ENCODE measurements around the gene MCTP1. TPM values are rescaled to one million over a fixed set of nuclear protein-coding genes. Genes with fewer than 3 reads are reported as not detected.

The MCTP1 gene
- total RNA-seq, 1 experiment from 2014 or later, result 7.5 TPM

GRCh38 chr5:95221234-95221633, 63.7 kb downstream of the MCTP1 start:
- Histone ChIP-seq H3K4me3 (ENCODE audit: low read length) (no peak overlapping the region), H3K27ac (ENCODE audit: low read length) (no peak overlapping the region), H3K4me1 (ENCODE audit: insufficient read depth, low read length) (no peaks in the 10 kb centered on the region), H3K9me2 (replicated peaks; ENCODE audit: low read length) (no peaks in the 10 kb centered on the region), H3K9ac (ENCODE audit: low read length) (no peak overlapping the region), H3K4me2 (ENCODE audit: low read length) (no peak overlapping the region), H2AFZ (ENCODE audit: low read length) (no peak overlapping the region), H3K9me3 (ENCODE audit: low read length) (no peaks in the 10 kb centered on the region), H3K36me3 (ENCODE audit: low read depth, low read length) (no peaks in the 10 kb centered on the region), H4K20me1 (ENCODE audit: low read length) (no peaks in the 10 kb centered on the region), H3K27me3 (ENCODE audit: low read length) (no peaks in the 10 kb centered on the region), H3F3A (ENCODE audit: low read length, unreplicated experiment) (no peaks in the 10 kb centered on the region), H3K79me2 (ENCODE audit: low read length) (no peaks in the 10 kb centered on the region)
- POLR2A ChIA-PET (ENCODE audit: unreplicated experiment), result no interaction called here
- ATAC-seq, result no peak
- CTCF ChIA-PET, result no interaction called here
- intact Hi-C loops (cut with micrococcal nuclease), result no loop called here
- no peak for DNase-seq
- BruUV-seq (replicated peaks), result no TSS peak
- no peak for TF ChIP-seq CTCF (conservative IDR thresholded peaks at IDR 0.05; ENCODE audit: low read depth, low read length)
- no peak for TF ChIP-seq EZH2phosphoT487 (IDR thresholded peaks at IDR 0.05; ENCODE audit: borderline replicate concordance, low read length)
- TF ChIP-seq EZH2 (IDR thresholded peaks at IDR 0.05; ENCODE audit: low read length, unreplicated experiment), result no peak

- ChIA-PET CTCF (no interaction called here), POLR2A (ENCODE audit: unreplicated experiment) (no interaction called here)
- intact Hi-C loops (cut with micrococcal nuclease), result no loop called here
- H3K27ac ChIP-seq (ENCODE audit: low read length), result no peak overlapping the region
- no peaks in the 10 kb centered on the region for H3K36me3 ChIP-seq (ENCODE audit: low read depth, low read length)
- no peaks in the 10 kb centered on the region for H3K9me2 ChIP-seq (replicated peaks; ENCODE audit: low read length)
- no TSS peak for BruUV-seq (replicated peaks)
- H3K79me2 ChIP-seq (ENCODE audit: low read length), result no peaks in the 10 kb centered on the region
- H3K4me3 ChIP-seq (ENCODE audit: low read length), result no peak overlapping the region
- no peaks in the 10 kb centered on the region for H3K9me3 ChIP-seq (ENCODE audit: low read length)
- H3K4me1 ChIP-seq (ENCODE audit: insufficient read depth, low read length), result no peaks in the 10 kb centered on the region
- H3F3A ChIP-seq (ENCODE audit: low read length, unreplicated experiment), result no peaks in the 10 kb centered on the region
- no peak overlapping the region for H3K9ac ChIP-seq (ENCODE audit: low read length)
- DNase-seq (no peak), ATAC-seq (no peak)
- no peaks in the 10 kb centered on the region for H4K20me1 ChIP-seq (ENCODE audit: low read length)
- H3K27me3 ChIP-seq (ENCODE audit: low read length), result no peaks in the 10 kb centered on the region
- no peak overlapping the region for H3K4me2 ChIP-seq (ENCODE audit: low read length)
- H2AFZ ChIP-seq (ENCODE audit: low read length), result no peak overlapping the region
- TF ChIP-seq EZH2phosphoT487 (IDR thresholded peaks at IDR 0.05; ENCODE audit: borderline replicate concordance, low read length) (no peak), EZH2 (IDR thresholded peaks at IDR 0.05; ENCODE audit: low read length, unreplicated experiment) (no peak), CTCF (conservative IDR thresholded peaks at IDR 0.05; ENCODE audit: low read depth, low read length) (no peak)
These were observed 64.5 kb downstream of the MCTP1 start for GRCh38 chr5:95220381-95220780.

- ChIA-PET CTCF (no interaction called here), POLR2A (ENCODE audit: unreplicated experiment) (no interaction called here)
- Histone ChIP-seq H3K27ac (ENCODE audit: low read length) (no peak overlapping the region), H3K27me3 (ENCODE audit: low read length) (no peaks in the 10 kb centered on the region), H3K4me1 (ENCODE audit: insufficient read depth, low read length) (no peaks in the 10 kb centered on the region), H3K4me3 (ENCODE audit: low read length) (no peak overlapping the region), H3K9me2 (replicated peaks; ENCODE audit: low read length) (no peaks in the 10 kb centered on the region), H3K79me2 (ENCODE audit: low read length) (no peaks in the 10 kb centered on the region), H3K4me2 (ENCODE audit: low read length) (no peak overlapping the region), H3K36me3 (ENCODE audit: low read depth, low read length) (no peaks in the 10 kb centered on the region), H3F3A (ENCODE audit: low read length, unreplicated experiment) (no peaks in the 10 kb centered on the region), H3K9ac (ENCODE audit: low read length) (no peak overlapping the region), H4K20me1 (ENCODE audit: low read length) (no peaks in the 10 kb centered on the region), H2AFZ (ENCODE audit: low read length) (no peak overlapping the region), H3K9me3 (ENCODE audit: low read length) (no peaks in the 10 kb centered on the region)
- TF ChIP-seq EZH2phosphoT487 (IDR thresholded peaks at IDR 0.05; ENCODE audit: borderline replicate concordance, low read length) (no peak), EZH2 (IDR thresholded peaks at IDR 0.05; ENCODE audit: low read length, unreplicated experiment) (no peak), CTCF (conservative IDR thresholded peaks at IDR 0.05; ENCODE audit: low read depth, low read length) (no peak)
- no TSS peak for BruUV-seq (replicated peaks)
- no peak for DNase-seq
- no peak for ATAC-seq
- intact Hi-C loops (cut with micrococcal nuclease), result no loop called here
These were observed 65.5 kb downstream of the MCTP1 start for GRCh38 chr5:95219411-95219810.
